Measurements from ENCODE around the gene NDP. TPM values are rescaled to one million over a fixed set of nuclear protein-coding genes. Genes with fewer than 3 reads are reported as not detected.
"Not testable (repeated sequence)": the region's sequence is repeated elsewhere in the genome, so short reads cannot be mapped to it uniquely, and the experiment has no call there.

Gene NDP
- total RNA-seq, 1 experiment from 2014 or later = not detected

- H4K20me1 ChIP-seq (ENCODE audit: insufficient read depth); POLR2A ChIA-PET; H3K9me3 ChIP-seq (ENCODE audit: control insufficient read depth in 1 of 2, insufficient read depth in 1 of 2, low read depth in 1 of 2, low read length in 2 of 2); H3K4me1 ChIP-seq (ENCODE audit: control insufficient read depth in 1 of 2, insufficient read depth in 2 of 2, low read length in 2 of 2); ATAC-seq; H3K36me3 ChIP-seq (ENCODE audit: control insufficient read depth in 1 of 2, insufficient read depth in 2 of 2, low read length in 2 of 2); H3K79me2 ChIP-seq (ENCODE audit: insufficient read depth, low read length); H3K27ac ChIP-seq (ENCODE audit: low read depth, low read length); H3K27me3 ChIP-seq (ENCODE audit: insufficient read depth, low read length); H2AFZ ChIP-seq (ENCODE audit: low read depth, low read length, poor library complexity, severe bottlenecking); intact Hi-C loops (cut with micrococcal nuclease); CTCF ChIA-PET; BruUV-seq (replicated peaks); H3K9ac ChIP-seq (ENCODE audit: low read length); H3K4me2 ChIP-seq (ENCODE audit: low read length); RAD21 ChIA-PET (ENCODE audit: low non-redundant PET in 1 of 2, low total read pairs in 2 of 2, uncharacterized antibody in 2 of 2, unreplicated experiment in 2 of 2); DNase-seq (ENCODE audit: low read depth, low spot score); H3K9me2 ChIP-seq (ENCODE audit: insufficient read depth); H3K4me3 ChIP-seq (replicated peaks in 1 of 2; ENCODE audit: low read depth in 1 of 2, low read length in 2 of 2): not testable (repeated sequence)
These were observed 62.4 kb downstream of the NDP start for GRCh38 chrX:43910772-43911171.

GRCh38 chrX:43910012-43910411, 63.2 kb downstream of the NDP start:
- no peaks in the 10 kb centered on the region for H3K27me3 ChIP-seq (ENCODE audit: insufficient read depth, low read length)
- TF ChIP-seq, protein P1, sequence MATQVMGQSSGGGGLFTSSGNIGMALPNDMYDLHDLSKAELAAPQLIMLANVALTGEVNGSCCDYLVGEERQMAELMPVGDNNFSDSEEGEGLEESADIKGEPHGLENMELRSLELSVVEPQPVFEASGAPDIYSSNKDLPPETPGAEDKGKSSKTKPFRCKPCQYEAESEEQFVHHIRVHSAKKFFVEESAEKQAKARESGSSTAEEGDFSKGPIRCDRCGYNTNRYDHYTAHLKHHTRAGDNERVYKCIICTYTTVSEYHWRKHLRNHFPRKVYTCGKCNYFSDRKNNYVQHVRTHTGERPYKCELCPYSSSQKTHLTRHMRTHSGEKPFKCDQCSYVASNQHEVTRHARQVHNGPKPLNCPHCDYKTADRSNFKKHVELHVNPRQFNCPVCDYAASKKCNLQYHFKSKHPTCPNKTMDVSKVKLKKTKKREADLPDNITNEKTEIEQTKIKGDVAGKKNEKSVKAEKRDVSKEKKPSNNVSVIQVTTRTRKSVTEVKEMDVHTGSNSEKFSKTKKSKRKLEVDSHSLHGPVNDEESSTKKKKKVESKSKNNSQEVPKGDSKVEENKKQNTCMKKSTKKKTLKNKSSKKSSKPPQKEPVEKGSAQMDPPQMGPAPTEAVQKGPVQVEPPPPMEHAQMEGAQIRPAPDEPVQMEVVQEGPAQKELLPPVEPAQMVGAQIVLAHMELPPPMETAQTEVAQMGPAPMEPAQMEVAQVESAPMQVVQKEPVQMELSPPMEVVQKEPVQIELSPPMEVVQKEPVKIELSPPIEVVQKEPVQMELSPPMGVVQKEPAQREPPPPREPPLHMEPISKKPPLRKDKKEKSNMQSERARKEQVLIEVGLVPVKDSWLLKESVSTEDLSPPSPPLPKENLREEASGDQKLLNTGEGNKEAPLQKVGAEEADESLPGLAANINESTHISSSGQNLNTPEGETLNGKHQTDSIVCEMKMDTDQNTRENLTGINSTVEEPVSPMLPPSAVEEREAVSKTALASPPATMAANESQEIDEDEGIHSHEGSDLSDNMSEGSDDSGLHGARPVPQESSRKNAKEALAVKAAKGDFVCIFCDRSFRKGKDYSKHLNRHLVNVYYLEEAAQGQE (IDR thresholded peaks at IDR 0.05; ENCODE audit: low read depth) = no peak
- TF ChIP-seq EZH2phosphoT487 (IDR thresholded peaks at IDR 0.05; ENCODE audit: borderline replicate concordance) (no peak), ZBTB33 (IDR thresholded peaks at IDR 0.05; ENCODE audit: extremely low read depth, insufficient replicate concordance, low read length) (no peak), FOSL1 (IDR thresholded peaks at IDR 0.05; ENCODE audit: low read depth) (no peak), POLR2A (IDR thresholded peaks at IDR 0.05; ENCODE audit: borderline replicate concordance, extremely low read depth, insufficient read depth, insufficient read length) (no peak), SP1 (IDR thresholded peaks at IDR 0.05; ENCODE audit: low read depth) (no peak), EGR1 (IDR thresholded peaks at IDR 0.05; ENCODE audit: low read depth) (no peak), CBX3 (IDR thresholded peaks at IDR 0.05; ENCODE audit: low read depth) (no peak), POLR2AphosphoS5 (IDR thresholded peaks at IDR 0.05; ENCODE audit: low read depth, low read length) (no peak), CTCF (IDR thresholded peaks at IDR 0.05 in 2 of 3, conservative IDR thresholded peaks at IDR 0.05 in 1 of 3; ENCODE audit: borderline replicate concordance in 1 of 3, insufficient read depth in 1 of 3, low read depth in 2 of 3, low read length in 2 of 3) (no peak)
- TF ChIP-seq, protein P2, sequence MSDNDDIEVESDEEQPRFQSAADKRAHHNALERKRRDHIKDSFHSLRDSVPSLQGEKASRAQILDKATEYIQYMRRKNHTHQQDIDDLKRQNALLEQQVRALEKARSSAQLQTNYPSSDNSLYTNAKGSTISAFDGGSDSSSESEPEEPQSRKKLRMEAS (IDR thresholded peaks at IDR 0.05) = no peak
- H3K9me3 ChIP-seq (ENCODE audit: control insufficient read depth in 1 of 2, insufficient read depth in 1 of 2, low read depth in 1 of 2, low read length in 2 of 2) = no peaks in the 10 kb centered on the region
- intact Hi-C loops (cut with micrococcal nuclease) = no loop called here
- H3K36me3 ChIP-seq (ENCODE audit: control insufficient read depth in 1 of 2, insufficient read depth in 2 of 2, low read length in 2 of 2) = no peaks in the 10 kb centered on the region
- no peak for ATAC-seq
- CTCF ChIA-PET = no interaction called here
- no peak overlapping the region for H3K9ac ChIP-seq (ENCODE audit: low read length)
- no peak for DNase-seq (ENCODE audit: low read depth, low spot score)
- no peak overlapping the region for H2AFZ ChIP-seq (ENCODE audit: low read depth, low read length, poor library complexity, severe bottlenecking)
- no peaks in the 10 kb centered on the region for H3K9me2 ChIP-seq (ENCODE audit: insufficient read depth)
- no peaks in the 10 kb centered on the region for H3K79me2 ChIP-seq (ENCODE audit: insufficient read depth, low read length)
- H4K20me1 ChIP-seq (ENCODE audit: insufficient read depth) = no peaks in the 10 kb centered on the region
- POLR2A ChIA-PET = no interaction called here
- no peak overlapping the region for H3K27ac ChIP-seq (ENCODE audit: low read depth, low read length)
- H3K4me3 ChIP-seq (replicated peaks in 1 of 2; ENCODE audit: low read depth in 1 of 2, low read length in 2 of 2) = no peak overlapping the region
- H3K4me1 ChIP-seq (ENCODE audit: control insufficient read depth in 1 of 2, insufficient read depth in 2 of 2, low read length in 2 of 2) = no peaks in the 10 kb centered on the region
- BruUV-seq (replicated peaks) = no TSS peak
- no peak overlapping the region for H3K4me2 ChIP-seq (ENCODE audit: low read length)
- RAD21 ChIA-PET (ENCODE audit: low non-redundant PET in 1 of 2, low total read pairs in 2 of 2, uncharacterized antibody in 2 of 2, unreplicated experiment in 2 of 2) = no interaction called here

All from HCT116 (cell line).